GM23338 (cell line): Measurements from ENCODE around the gene METRN. TPM values are rescaled to one million over a fixed set of nuclear protein-coding genes. Genes with fewer than 3 reads are reported as not detected.

Source experiments
- ATAC-seq: fragments of 200-7000 bp; cut with Tn5 transposase; 3 replicates; pipeline ENCODE4 v1.9.1; 2020
- DNase-seq: peaks from one replicate; pipeline ENCODE4 v3.0.0-alpha.2; 2015; ENCODE audit warnings: low spot score
- H2AFZ ChIP-seq: fragments of 200-600 bp; sonication (generic); 2 replicates; pipeline ENCODE4 v1.8.0; 2016; ENCODE audit warnings: antibody characterized with exemption, mild to moderate bottlenecking, moderate library complexity
- H3F3A ChIP-seq: fragments of 200-600 bp; sonication (generic); replicated peaks from 2 replicates; pipeline ENCODE4 v1.8.0; 2017; ENCODE audit warnings: antibody characterized with exemption, mixed run types, low read depth
- H3K27ac ChIP-seq: fragments of 200-600 bp; sonication (generic); 2 replicates; pipeline ENCODE4 v1.6.1; 2016; ENCODE audit warnings: low read depth
- H3K27me3 ChIP-seq: fragments of 200-600 bp; sonication (generic); 2 replicates; pipeline ENCODE4 v1.8.0; 2016; ENCODE audit warnings: mild to moderate bottlenecking, mixed run types, moderate library complexity; ENCODE audit not compliant: insufficient read depth
- H3K36me3 ChIP-seq: fragments of 200-600 bp; sonication (generic); 2 replicates; pipeline ENCODE4 v1.8.0; 2016; ENCODE audit warnings: mild to moderate bottlenecking; ENCODE audit not compliant: insufficient read depth
- H3K4me1 ChIP-seq: fragments of 200-600 bp; sonication (generic); 2 replicates; pipeline ENCODE4 v1.8.0; 2016; ENCODE audit warnings: mild to moderate bottlenecking, moderate library complexity; ENCODE audit not compliant: insufficient read depth
- H3K4me2 ChIP-seq: fragments of 200-600 bp; sonication (generic); 2 replicates; pipeline ENCODE4 v1.7.1; 2017; ENCODE audit warnings: mixed run types
- H3K4me3 ChIP-seq: fragments of 200-600 bp; sonication (generic); 2 replicates; pipeline ENCODE4 v1.6.1; 2016; ENCODE audit warnings: mixed run types
- H3K79me2 ChIP-seq: fragments of 200-600 bp; sonication (generic); replicated peaks from 2 replicates; pipeline ENCODE4 v1.8.0; 2017; ENCODE audit warnings: mild to moderate bottlenecking; ENCODE audit not compliant: insufficient read depth
- H3K9me2 ChIP-seq: fragments of 200-600 bp; sonication (generic); 2 replicates; pipeline ENCODE4 v1.8.0; 2017; ENCODE audit not compliant: insufficient read depth
- H4K20me1 ChIP-seq: fragments of 200-600 bp; sonication (generic); replicated peaks from 2 replicates; pipeline ENCODE4 v1.8.0; 2017; ENCODE audit warnings: mild to moderate bottlenecking; ENCODE audit not compliant: insufficient read depth
- H3K27ac Mint-ChIP-seq: 2 replicates; pipeline ENCODE4 v1.8.0; 2020; ENCODE audit warnings: inconsistent platforms, mild to moderate bottlenecking, moderate library complexity, mixed read lengths
- H3K27me3 Mint-ChIP-seq: 3 replicates; pipeline ENCODE4 v1.8.0; 2022; ENCODE audit warnings: low read depth, mild to moderate bottlenecking, moderate library complexity, mixed read lengths, inconsistent platforms; ENCODE audit not compliant: insufficient read depth, poor library complexity
- H3K36me3 Mint-ChIP-seq: 3 replicates; pipeline ENCODE4 v1.8.0; 2021; ENCODE audit warnings: low read depth, mild to moderate bottlenecking, inconsistent platforms, moderate library complexity, mixed read lengths
- H3K4me1 Mint-ChIP-seq: 3 replicates; pipeline ENCODE4 v1.8.0; 2020; ENCODE audit warnings: mild to moderate bottlenecking, inconsistent platforms, mixed read lengths
- H3K4me3 Mint-ChIP-seq: 3 replicates; pipeline ENCODE4 v1.8.0; 2021; ENCODE audit warnings: moderate library complexity, mild to moderate bottlenecking, inconsistent platforms, mixed read lengths
- H3K9me3 Mint-ChIP-seq: 3 replicates; pipeline ENCODE4 v1.8.0; 2020; ENCODE audit warnings: moderate library complexity, mild to moderate bottlenecking, inconsistent platforms, mixed read lengths
- CREB1 ChIP-seq: fragments of 250-450 bp; sonication (Bioruptor Pico); IDR thresholded peaks from 2 replicates; pipeline ENCODE4 v1.5.0; 2020; ENCODE audit warnings: low read depth, mild to moderate bottlenecking, moderate library complexity
- ETS1 ChIP-seq: IDR thresholded peaks from 2 replicates; pipeline ENCODE4 v1.6.1; 2016; ENCODE audit warnings: antibody characterized with exemption
- EZH2 ChIP-seq: fragments of 200-600 bp; sonication (generic); IDR thresholded peaks from one replicate; pipeline ENCODE4 v1.8.0; 2017; ENCODE audit warnings: antibody characterized with exemption, mild to moderate bottlenecking, low read depth; ENCODE audit not compliant: unreplicated experiment
- EZH2phosphoT487 ChIP-seq: fragments of 200-600 bp; sonication (generic); IDR thresholded peaks from one replicate; pipeline ENCODE4 v1.8.1; 2018; ENCODE audit warnings: antibody characterized with exemption; ENCODE audit not compliant: unreplicated experiment
- JUNB ChIP-seq: IDR thresholded peaks from one replicate; pipeline ENCODE4 v1.6.1; 2016; ENCODE audit warnings: antibody characterized with exemption; ENCODE audit not compliant: unreplicated experiment
- NANOG ChIP-seq: IDR thresholded peaks from 2 replicates; pipeline ENCODE4 v1.6.1; 2016; ENCODE audit warnings: antibody characterized with exemption, borderline replicate concordance
- POLR2AphosphoS5 ChIP-seq: IDR thresholded peaks from 2 replicates; pipeline ENCODE4 v1.6.1; 2016; ENCODE audit warnings: antibody characterized with exemption, low read depth
- STAT1 ChIP-seq: IDR thresholded peaks from one replicate; pipeline ENCODE4 v1.6.1; 2016; ENCODE audit warnings: antibody characterized with exemption; ENCODE audit not compliant: unreplicated experiment
- ZNF331 ChIP-seq: fragments of 250-450 bp; sonication (Bioruptor Pico); IDR thresholded peaks from 2 replicates; pipeline ENCODE4 v1.5.0; 2020; ENCODE audit warnings: low read depth, mild to moderate bottlenecking, moderate library complexity
- polyA plus RNA-seq: library from polyadenylated mRNA; unstranded; fragments of >200 nt; fragmentation: Nextera tagmentation; extraction: Ambion mirVana; gene quantifications from 2 replicates; pipeline ENCODE4 v1.2.1, GENCODE V29; 2016
- total RNA-seq: library from RNA; depleted of rRNA; stranded (reverse); fragments of >200 nt; shearing (Covaris generic); gene quantifications from 2 replicates; pipeline ENCODE4 v1.2.3, GENCODE V29; 2014
- TF ChIP-seq, protein P1 (sequence below): IDR thresholded peaks from one replicate; pipeline ENCODE4 v1.6.1; 2018; ENCODE audit warnings: antibody characterized with exemption; ENCODE audit not compliant: unreplicated experiment

The METRN gene
- total and polyA plus RNA-seq, 2 experiments from 2014 or later = 18.7 to 33.0 TPM

DNA sequence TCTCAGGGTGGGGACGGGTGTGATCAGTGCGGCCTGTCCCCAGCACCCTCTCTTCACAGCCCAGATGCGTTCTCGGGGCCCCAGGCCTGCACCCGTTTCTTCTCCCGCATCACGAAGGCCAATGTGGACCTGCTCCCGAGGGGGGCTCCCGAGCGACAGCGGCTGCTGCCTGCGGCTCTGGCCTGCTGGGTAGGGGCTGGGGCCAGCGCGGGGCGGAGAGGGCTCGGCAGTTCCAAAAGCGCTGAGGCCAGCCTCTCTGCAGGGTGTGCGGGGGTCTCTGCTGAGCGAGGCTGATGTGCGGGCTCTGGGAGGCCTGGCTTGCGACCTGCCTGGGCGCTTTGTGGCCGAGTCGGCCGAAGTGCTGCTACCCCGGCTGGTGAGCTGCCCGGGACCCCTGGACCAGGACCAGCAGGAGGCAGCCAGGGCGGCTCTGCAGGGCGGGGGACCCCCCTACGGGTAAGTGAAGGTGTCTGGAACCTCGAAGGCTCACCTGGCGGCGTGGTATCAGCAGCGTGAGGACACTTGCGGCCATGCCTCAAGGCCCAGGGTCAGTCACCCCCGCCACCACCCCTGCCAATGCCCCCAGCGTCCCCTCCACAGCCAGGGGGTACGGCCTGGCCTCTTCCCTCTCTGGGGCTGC lies 50.0 kb downstream of the METRN start (continued):
- no peak for TF ChIP-seq ZNF331 (CRISPR knock-in tag)
- no peak for TF ChIP-seq CREB1 (CRISPR knock-in tag)

DNA sequence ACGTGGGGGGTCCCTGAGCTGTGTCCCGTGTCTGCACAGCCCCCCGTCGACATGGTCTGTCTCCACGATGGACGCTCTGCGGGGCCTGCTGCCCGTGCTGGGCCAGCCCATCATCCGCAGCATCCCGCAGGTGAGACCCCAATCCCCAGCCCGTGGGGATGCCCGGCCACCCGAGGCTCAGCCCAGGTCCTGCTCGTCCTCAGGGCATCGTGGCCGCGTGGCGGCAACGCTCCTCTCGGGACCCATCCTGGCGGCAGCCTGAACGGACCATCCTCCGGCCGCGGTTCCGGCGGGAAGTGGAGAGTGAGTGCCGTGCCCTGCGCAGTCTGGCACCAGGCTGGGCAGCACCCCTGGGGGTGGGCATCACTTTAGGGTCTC lies 50.6 kb downstream of the METRN start:
- no peak overlapping the region for H2AFZ ChIP-seq
- H3K27ac Mint-ChIP-seq = no peak overlapping the region
- no peaks in the 10 kb centered on the region for H3K36me3 Mint-ChIP-seq
- H3K9me3 Mint-ChIP-seq = no peaks in the 10 kb centered on the region; the same call in 2 of the 3 replicates
- H3K4me2 ChIP-seq = no peak overlapping the region
- no peaks in the 10 kb centered on the region for H3K4me1 ChIP-seq
- no peak overlapping the region for H3K4me3 Mint-ChIP-seq
- H3K36me3 ChIP-seq = no peaks in the 10 kb centered on the region
- H3K27me3 ChIP-seq = no peaks in the 10 kb centered on the region
- H3K4me1 Mint-ChIP-seq = no peaks in the 10 kb centered on the region; the same call in 1 of the 3 replicates
- H3K79me2 ChIP-seq = no peaks in the 10 kb centered on the region
- H3K27ac ChIP-seq = no peak overlapping the region
- no peaks in the 10 kb centered on the region for H3K9me2 ChIP-seq
- no peak overlapping the region for H3K4me3 ChIP-seq
- H3F3A ChIP-seq = 0 out of 2 replicates have a peak, but pooled peaks cover 3% of the 10 kb centered on the region
- H3K27me3 Mint-ChIP-seq = peaks cover 13% of the 10 kb centered on the region
- DNase-seq (no peak), ATAC-seq (no peak)
- H4K20me1 ChIP-seq = no peaks in the 10 kb centered on the region
- TF ChIP-seq POLR2AphosphoS5 = no peak
- TF ChIP-seq JUNB = no peak
- TF ChIP-seq NANOG = no peak
- no peak for TF ChIP-seq ETS1
- no peak for TF ChIP-seq CREB1 (CRISPR knock-in tag)
- TF ChIP-seq, protein P1, sequence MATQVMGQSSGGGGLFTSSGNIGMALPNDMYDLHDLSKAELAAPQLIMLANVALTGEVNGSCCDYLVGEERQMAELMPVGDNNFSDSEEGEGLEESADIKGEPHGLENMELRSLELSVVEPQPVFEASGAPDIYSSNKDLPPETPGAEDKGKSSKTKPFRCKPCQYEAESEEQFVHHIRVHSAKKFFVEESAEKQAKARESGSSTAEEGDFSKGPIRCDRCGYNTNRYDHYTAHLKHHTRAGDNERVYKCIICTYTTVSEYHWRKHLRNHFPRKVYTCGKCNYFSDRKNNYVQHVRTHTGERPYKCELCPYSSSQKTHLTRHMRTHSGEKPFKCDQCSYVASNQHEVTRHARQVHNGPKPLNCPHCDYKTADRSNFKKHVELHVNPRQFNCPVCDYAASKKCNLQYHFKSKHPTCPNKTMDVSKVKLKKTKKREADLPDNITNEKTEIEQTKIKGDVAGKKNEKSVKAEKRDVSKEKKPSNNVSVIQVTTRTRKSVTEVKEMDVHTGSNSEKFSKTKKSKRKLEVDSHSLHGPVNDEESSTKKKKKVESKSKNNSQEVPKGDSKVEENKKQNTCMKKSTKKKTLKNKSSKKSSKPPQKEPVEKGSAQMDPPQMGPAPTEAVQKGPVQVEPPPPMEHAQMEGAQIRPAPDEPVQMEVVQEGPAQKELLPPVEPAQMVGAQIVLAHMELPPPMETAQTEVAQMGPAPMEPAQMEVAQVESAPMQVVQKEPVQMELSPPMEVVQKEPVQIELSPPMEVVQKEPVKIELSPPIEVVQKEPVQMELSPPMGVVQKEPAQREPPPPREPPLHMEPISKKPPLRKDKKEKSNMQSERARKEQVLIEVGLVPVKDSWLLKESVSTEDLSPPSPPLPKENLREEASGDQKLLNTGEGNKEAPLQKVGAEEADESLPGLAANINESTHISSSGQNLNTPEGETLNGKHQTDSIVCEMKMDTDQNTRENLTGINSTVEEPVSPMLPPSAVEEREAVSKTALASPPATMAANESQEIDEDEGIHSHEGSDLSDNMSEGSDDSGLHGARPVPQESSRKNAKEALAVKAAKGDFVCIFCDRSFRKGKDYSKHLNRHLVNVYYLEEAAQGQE = no peak

- H3K4me3 Mint-ChIP-seq = no peak overlapping the region
- no peaks in the 10 kb centered on the region for H3K9me2 ChIP-seq
- TF ChIP-seq EZH2 = no peak
- no peak for TF ChIP-seq EZH2phosphoT487
- TF ChIP-seq, protein P1 = no peak
- TF ChIP-seq STAT1 = no peak
- no peak for TF ChIP-seq ETS1
- no peak for TF ChIP-seq ZNF331 (CRISPR knock-in tag)
- no peaks in the 10 kb centered on the region for H3K36me3 Mint-ChIP-seq
- no peaks in the 10 kb centered on the region for H3K27me3 ChIP-seq
- peaks cover 15% of the 10 kb centered on the region for H3K27me3 Mint-ChIP-seq
- no peak overlapping the region for H3K27ac ChIP-seq
- no peaks in the 10 kb centered on the region for H3K9me3 Mint-ChIP-seq
- no peaks in the 10 kb centered on the region for H3K79me2 ChIP-seq
- H2AFZ ChIP-seq = no peak overlapping the region
- ATAC-seq (no peak), DNase-seq (no peak)
- H3K27ac Mint-ChIP-seq = no peak overlapping the region
- no peaks in the 10 kb centered on the region for H3K36me3 ChIP-seq
- 0 out of 2 replicates have a peak, but pooled peaks cover 3% of the 10 kb centered on the region for H3F3A ChIP-seq
- no peaks in the 10 kb centered on the region for H3K4me1 ChIP-seq
- no peaks in the 10 kb centered on the region for H4K20me1 ChIP-seq
- H3K4me1 Mint-ChIP-seq = no peaks in the 10 kb centered on the region; the same call in 2 of the 3 replicates
- H3K4me3 ChIP-seq = no peak overlapping the region
- no peak overlapping the region for H3K4me2 ChIP-seq
Observed at GRCh38 chr16:766008-766819, 51.3 kb downstream of the METRN start.
